Esophagus muscularis mucosa (tissue), 4 donors: ENCODE results near the gene CCDC88C. TPM values are rescaled to one million over a fixed set of nuclear protein-coding genes. Genes with fewer than 3 reads are reported as not detected.

ENCODE experiments used
- DNase-seq: peaks from one replicate; pipeline ENCODE4 v3.0.0-alpha.2; 2017; ENCODE audit errors: extremely low spot score
- H3K27ac ChIP-seq, 4 donors: fragments of 200-600 bp; sonication (generic); replicated peaks in 1 of 4; 1 replicate in 3 of 4; 2 replicates in 1 of 4; pipeline ENCODE4 v1.5.1; 2016 to 2019; ENCODE audit warnings: mild to moderate bottlenecking in 1 of 4
- H3K27me3 ChIP-seq, 4 donors: fragments of 200-600 bp; sonication (generic); one replicate each; pipeline versions ENCODE4 v1.5.1 to v1.6.0; 2016 to 2019
- H3K36me3 ChIP-seq, 4 donors: fragments of 200-600 bp; sonication (generic); one replicate each; pipeline ENCODE4 v1.5.1; 2016 to 2019
- H3K4me1 ChIP-seq, 4 donors: fragments of 200-600 bp; sonication (generic); one replicate each; pipeline ENCODE4 v1.5.1; 2016 to 2019
- H3K4me3 ChIP-seq, 4 donors: fragments of 200-600 bp; sonication (generic); 1 replicate in 2 of 4; 2 replicates in 2 of 4; pipeline ENCODE4 v1.5.1; 2016 to 2019; ENCODE audit warnings: mild to moderate bottlenecking in 4 of 4, moderate library complexity in 1 of 4
- H3K9me3 ChIP-seq, 4 donors: fragments of 200-600 bp; sonication (generic); 1 replicate in 3 of 4; 2 replicates in 1 of 4; pipeline ENCODE4 v1.5.1; 2016 to 2019
- CTCF ChIP-seq, 3 experiments: fragments of 200-600 bp in 2 of 3; fragments of 450-650 bp in 1 of 3; sonication (generic) in 2 of 3; IDR thresholded peaks; one replicate each; pipeline ENCODE4 v1.5.1; 2017 to 2019; ENCODE audit warnings: antibody characterized with exemption in 3 of 3, mild to moderate bottlenecking in 2 of 3, moderate library complexity in 1 of 3
- EP300 ChIP-seq: sonication (generic); formaldehyde crosslinking; IDR thresholded peaks from one replicate; pipeline ENCODE4 v1.6.1; 2017; ENCODE audit warnings: antibody characterized with exemption
- POLR2A ChIP-seq: fragments of 450-650 bp; IDR thresholded peaks from one replicate; pipeline ENCODE4 v1.6.1; 2017; ENCODE audit warnings: antibody characterized with exemption, moderate library complexity, mild to moderate bottlenecking, low read depth
- POLR2AphosphoS5 ChIP-seq, 2 donors: sonication (generic); formaldehyde crosslinking; IDR thresholded peaks; one replicate each; pipeline ENCODE4 v1.6.1; 2017; ENCODE audit warnings: antibody characterized with exemption in 2 of 2
- WGBS: methylation state at CpG from one replicate; pipeline ENCODE4 v1.1.5; 2018; 5-methylcytosine and 5-hydroxymethylcytosine counted together
- intact Hi-C: fragments of 100-400 bp; cut with DNase I; formaldehyde crosslinking; loops from one replicate; pipeline ENCODE4 v1.15.1; 2023
- total RNA-seq, 4 donors: library from RNA; depleted of rRNA; stranded (reverse); fragments of >200 nt; gene quantifications; one replicate each; pipeline versions ENCODE4 v1.1.0 to v1.2.1, GENCODE V29; 2016

CCDC88C gene
- total RNA-seq, 4 donors from 2014 or later, result 4.2 to 6.3 (median 5.6) TPM

GRCh38 chr14:91354221-91354916 lies 63.3 kb downstream of the CCDC88C start:
- no peak for DNase-seq
- 79% methylated on average over 13 of the region's 14 CpGs for WGBS
- Histone ChIP-seq H3K4me1 (peaks cover 18 to 32% (median 26%) of the 10 kb centered on the region in 4 donors), H3K27ac (no peak overlapping the region), H3K27me3 (no peaks in the 10 kb centered on the region), H3K4me3 (no peak overlapping the region), H3K9me3 (no peaks in the 10 kb centered on the region), H3K36me3 (no peaks in the 10 kb centered on the region)
- TF ChIP-seq POLR2A, result no peak
- TF ChIP-seq POLR2AphosphoS5 (IDR thresholded peaks at IDR 0.05), result no peak
- no peak for TF ChIP-seq EP300
- TF ChIP-seq CTCF (IDR thresholded peaks at IDR 0.05), result no peak
- intact Hi-C loops, result no loop called here

DNA sequence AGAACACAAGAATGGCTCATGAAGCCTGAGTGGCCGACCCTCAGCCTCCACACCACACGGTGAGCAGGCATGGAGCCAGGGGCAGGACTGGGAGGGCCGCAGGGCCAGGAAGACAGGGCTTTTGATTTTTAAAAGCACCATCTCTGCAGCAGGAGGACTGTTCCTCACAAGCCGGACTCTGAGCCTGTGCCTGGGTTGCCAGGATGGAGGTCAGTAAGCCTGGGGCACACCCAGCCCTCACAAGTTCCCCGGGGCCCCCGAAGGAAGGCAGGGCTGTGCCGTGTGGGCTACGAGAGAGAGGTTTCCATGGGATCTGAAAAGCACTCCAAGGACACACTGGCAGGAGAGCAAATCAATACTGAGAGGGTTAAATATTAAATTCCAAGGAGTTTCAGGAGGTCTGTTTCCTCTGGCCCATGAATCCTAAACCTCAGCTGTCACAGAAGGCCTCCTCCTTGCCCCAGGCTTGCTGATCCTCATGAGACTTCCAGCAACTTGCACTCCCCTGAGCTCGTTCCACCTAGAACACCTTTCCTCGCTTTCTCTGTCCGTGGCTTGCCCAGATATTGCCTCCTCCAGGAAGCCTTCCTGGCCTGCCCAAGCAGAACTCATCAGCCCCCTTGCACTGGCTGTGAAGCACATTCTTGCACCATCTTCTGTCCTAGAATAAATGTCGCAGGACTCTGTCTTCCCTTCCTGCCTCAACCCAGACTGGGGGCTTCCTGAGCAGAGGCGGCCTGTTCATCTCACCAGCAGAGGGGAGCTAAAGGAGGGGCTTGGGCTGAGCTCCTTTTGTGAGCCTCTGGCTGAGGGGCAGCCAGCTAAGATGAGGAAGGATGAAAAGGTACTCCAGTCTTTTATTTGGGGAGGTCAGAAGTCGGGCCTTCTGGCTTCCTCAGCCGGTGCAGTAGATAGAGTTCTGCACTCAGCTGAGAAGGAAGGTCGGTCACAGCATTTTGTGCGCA lies 64.6 kb downstream of the CCDC88C start:
- Histone ChIP-seq H3K36me3 (no peaks in the 10 kb centered on the region), H3K27me3 (no peaks in the 10 kb centered on the region), H3K4me3 (peak overlapping the region in 1 of 4 donors; percentile 9), H3K4me1 (peaks cover 18 to 32% (median 30%) of the 10 kb centered on the region in 4 donors), H3K9me3 (no peaks in the 10 kb centered on the region), H3K27ac (peak overlapping the region in 3 of 4 donors; percentile 53 to 58 (median 57))
- no peak for DNase-seq
- TF ChIP-seq POLR2AphosphoS5 (IDR thresholded peaks at IDR 0.05) (no peak), CTCF (IDR thresholded peaks at IDR 0.05) (no peak), EP300 (no peak), POLR2A (no peak)
- 73% methylated on average over 16 of the region's 17 CpGs for WGBS
- intact Hi-C loops, result no loop called here

- no peaks in the 10 kb centered on the region for H3K36me3 ChIP-seq
- H3K9me3 ChIP-seq, result no peaks in the 10 kb centered on the region
- peak overlapping the region in 3 of 4 donors; percentile 53 to 58 (median 57) for H3K27ac ChIP-seq
- H3K4me1 ChIP-seq, result peaks cover 18 to 32% (median 30%) of the 10 kb centered on the region in 4 donors
- DNase-seq, result no peak
- intact Hi-C loops, result no loop called here
- H3K4me3 ChIP-seq, result peak overlapping the region in 3 of 4 donors; percentile 7 to 15 (median 9)
- no peaks in the 10 kb centered on the region for H3K27me3 ChIP-seq
- no peak for TF ChIP-seq POLR2A
- peak in 1 of 2 donors; percentile 45 for TF ChIP-seq POLR2AphosphoS5 (IDR thresholded peaks at IDR 0.05)
- 50% methylated on average over 13 of the region's 19 CpGs for WGBS
Measured at GRCh38 chr14:91352053-91352452, 65.6 kb downstream of the CCDC88C start.

DNA sequence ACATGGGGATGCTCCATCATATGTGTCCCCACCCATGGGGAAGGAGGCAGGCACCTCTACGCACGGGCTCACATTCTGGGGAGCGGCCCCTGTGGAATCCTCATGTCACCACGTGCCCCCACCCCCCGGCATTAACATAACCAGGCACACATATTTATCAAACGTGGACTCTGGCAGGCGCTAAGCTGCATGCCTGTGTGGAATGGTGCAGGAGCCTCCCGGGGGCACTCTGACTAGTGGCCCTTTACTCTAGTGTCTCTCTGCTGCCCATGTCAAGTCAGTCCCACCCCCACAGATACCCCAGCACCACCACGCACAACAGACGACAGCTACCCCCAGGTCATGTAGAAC lies 66.1 kb downstream of the CCDC88C start:
- no peaks in the 10 kb centered on the region for H3K36me3 ChIP-seq
- DNase-seq, result no peak
- TF ChIP-seq POLR2AphosphoS5 (IDR thresholded peaks at IDR 0.05), result no peak
- TF ChIP-seq POLR2A, result no peak
- no peak for TF ChIP-seq CTCF (IDR thresholded peaks at IDR 0.05)
- no peak for TF ChIP-seq EP300
- intact Hi-C loops, result no loop called here
- H3K4me3 ChIP-seq, result peak overlapping the region; percentile 18 to 40 (median 34)
- H3K9me3 ChIP-seq, result no peaks in the 10 kb centered on the region
- WGBS, result 82% methylated on average over 10 of the region's 10 CpGs
- H3K27ac ChIP-seq, result peak overlapping the region; percentile 23 to 58 (median 55)
- H3K4me1 ChIP-seq, result peaks cover 18 to 32% (median 30%) of the 10 kb centered on the region in 4 donors
- no peaks in the 10 kb centered on the region for H3K27me3 ChIP-seq
